ENCODE measurements around the gene EXOC6.

Gene EXOC6

GRCh38 chr10:92913973-92914372, 65.7 kb downstream of the EXOC6 start:
- Histone ChIP-seq H3K9me3 (ENCODE audit: control insufficient read depth, insufficient read depth, low read depth, low read length) (no peaks in the 10 kb centered on the region), H3K4me1 (ENCODE audit: control insufficient read depth, insufficient read depth, low read length) (no peaks in the 10 kb centered on the region), H3K27ac (ENCODE audit: extremely low read depth, low read depth, low read length) (no peak overlapping the region), H3K36me3 (ENCODE audit: control insufficient read depth in 2 of 2, insufficient read depth in 1 of 2, low read length in 2 of 2) (peaks cover 3 to 12% of the 10 kb centered on the region in 2 experiments), H3K4me3 (ENCODE audit: low read depth, low read length) (no peak overlapping the region)
- ChIA-PET CTCF (interaction anchor here (0.6 to 1.4 kb wide), 4 partner anchors 12 to 63 kb away, joined by 3 to 4 read pairs (median 3); no protein-coding TSS in a partner anchor), POLR2A (no interaction called here)
- TF ChIP-seq ZNF266 (tag by site-specific recombination; IDR thresholded peaks at IDR 0.05; ENCODE audit: low read depth) (no peak), ZFP41 (tag by site-specific recombination; IDR thresholded peaks at IDR 0.05; ENCODE audit: borderline replicate concordance) (no peak), BCL11B (tag by site-specific recombination; IDR thresholded peaks at IDR 0.05; ENCODE audit: low read depth) (no peak), ZNF138 (tag by site-specific recombination; IDR thresholded peaks at IDR 0.05; ENCODE audit: borderline replicate concordance) (no peak), ZSCAN16 (tag by site-specific recombination; IDR thresholded peaks at IDR 0.05) (no peak), ZNF664 (tag by site-specific recombination; IDR thresholded peaks at IDR 0.05) (no peak), ZNF398 (tag by site-specific recombination; IDR thresholded peaks at IDR 0.05) (no peak), KLF8 (tag by site-specific recombination; IDR thresholded peaks at IDR 0.05) (no peak), ZNF121 (tag by site-specific recombination; IDR thresholded peaks at IDR 0.05) (no peak), ZNF560 (tag by site-specific recombination; IDR thresholded peaks at IDR 0.05; ENCODE audit: borderline replicate concordance) (no peak), MZF1 (tag by site-specific recombination; IDR thresholded peaks at IDR 0.05; ENCODE audit: borderline replicate concordance) (no peak), ZSCAN23 (tag by site-specific recombination; IDR thresholded peaks at IDR 0.05) (no peak), ZNF510 (tag by site-specific recombination; IDR thresholded peaks at IDR 0.05; ENCODE audit: insufficient replicate concordance) (no peak), MEIS1 (CRISPR knock-in tag; IDR thresholded peaks at IDR 0.05; ENCODE audit: borderline replicate concordance) (no peak), ZNF513 (tag by site-specific recombination; IDR thresholded peaks at IDR 0.05) (no peak), ZNF433 (tag by site-specific recombination; IDR thresholded peaks at IDR 0.05; ENCODE audit: low read depth) (no peak)
- TF ChIP-seq, protein P1, sequence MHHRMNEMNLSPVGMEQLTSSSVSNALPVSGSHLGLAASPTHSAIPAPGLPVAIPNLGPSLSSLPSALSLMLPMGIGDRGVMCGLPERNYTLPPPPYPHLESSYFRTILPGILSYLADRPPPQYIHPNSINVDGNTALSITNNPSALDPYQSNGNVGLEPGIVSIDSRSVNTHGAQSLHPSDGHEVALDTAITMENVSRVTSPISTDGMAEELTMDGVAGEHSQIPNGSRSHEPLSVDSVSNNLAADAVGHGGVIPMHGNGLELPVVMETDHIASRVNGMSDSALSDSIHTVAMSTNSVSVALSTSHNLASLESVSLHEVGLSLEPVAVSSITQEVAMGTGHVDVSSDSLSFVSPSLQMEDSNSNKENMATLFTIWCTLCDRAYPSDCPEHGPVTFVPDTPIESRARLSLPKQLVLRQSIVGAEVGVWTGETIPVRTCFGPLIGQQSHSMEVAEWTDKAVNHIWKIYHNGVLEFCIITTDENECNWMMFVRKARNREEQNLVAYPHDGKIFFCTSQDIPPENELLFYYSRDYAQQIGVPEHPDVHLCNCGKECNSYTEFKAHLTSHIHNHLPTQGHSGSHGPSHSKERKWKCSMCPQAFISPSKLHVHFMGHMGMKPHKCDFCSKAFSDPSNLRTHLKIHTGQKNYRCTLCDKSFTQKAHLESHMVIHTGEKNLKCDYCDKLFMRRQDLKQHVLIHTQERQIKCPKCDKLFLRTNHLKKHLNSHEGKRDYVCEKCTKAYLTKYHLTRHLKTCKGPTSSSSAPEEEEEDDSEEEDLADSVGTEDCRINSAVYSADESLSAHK (tag by site-specific recombination; IDR thresholded peaks at IDR 0.05): no peak
- TF ChIP-seq, protein P2, sequence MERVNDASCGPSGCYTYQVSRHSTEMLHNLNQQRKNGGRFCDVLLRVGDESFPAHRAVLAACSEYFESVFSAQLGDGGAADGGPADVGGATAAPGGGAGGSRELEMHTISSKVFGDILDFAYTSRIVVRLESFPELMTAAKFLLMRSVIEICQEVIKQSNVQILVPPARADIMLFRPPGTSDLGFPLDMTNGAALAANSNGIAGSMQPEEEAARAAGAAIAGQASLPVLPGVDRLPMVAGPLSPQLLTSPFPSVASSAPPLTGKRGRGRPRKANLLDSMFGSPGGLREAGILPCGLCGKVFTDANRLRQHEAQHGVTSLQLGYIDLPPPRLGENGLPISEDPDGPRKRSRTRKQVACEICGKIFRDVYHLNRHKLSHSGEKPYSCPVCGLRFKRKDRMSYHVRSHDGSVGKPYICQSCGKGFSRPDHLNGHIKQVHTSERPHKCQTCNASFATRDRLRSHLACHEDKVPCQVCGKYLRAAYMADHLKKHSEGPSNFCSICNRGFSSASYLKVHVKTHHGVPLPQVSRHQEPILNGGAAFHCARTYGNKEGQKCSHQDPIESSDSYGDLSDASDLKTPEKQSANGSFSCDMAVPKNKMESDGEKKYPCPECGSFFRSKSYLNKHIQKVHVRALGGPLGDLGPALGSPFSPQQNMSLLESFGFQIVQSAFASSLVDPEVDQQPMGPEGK (tag by site-specific recombination; IDR thresholded peaks at IDR 0.05): no peak

Measured in HEK293 (cell line).